BLaER1 treated with 17β-estradiol and CSF1 and Interleukin-3, amounts not matched to agents 10 nM and 100 nM (cell line): ENCODE results near the gene TFF2.

ENCODE experiments used
- H3K27ac ChIP-seq, 11 experiments: shearing (Covaris generic); formaldehyde crosslinking; 2 replicates each; pipeline ENCODE4 v1.8.1; 2022
- H3K27me3 ChIP-seq, 11 experiments: shearing (Covaris generic); formaldehyde crosslinking; 2 replicates each; pipeline ENCODE4 v1.8.1; 2022
- H3K36me3 ChIP-seq, 11 experiments: shearing (Covaris generic); formaldehyde crosslinking; 2 replicates each; pipeline ENCODE4 v1.8.1; 2022
- H3K4me1 ChIP-seq, 10 experiments: shearing (Covaris generic); formaldehyde crosslinking; 2 replicates each; pipeline ENCODE4 v1.8.1; 2022
- H3K4me2 ChIP-seq, 11 experiments: shearing (Covaris generic); formaldehyde crosslinking; 2 replicates each; pipeline ENCODE4 v1.8.1; 2022
- H3K4me3 ChIP-seq, 10 experiments: shearing (Covaris generic); formaldehyde crosslinking; 2 replicates each; pipeline ENCODE4 v1.8.1; 2022
- H3K9ac ChIP-seq, 11 experiments: shearing (Covaris generic); formaldehyde crosslinking; 2 replicates each; pipeline ENCODE4 v1.8.1; 2022
- H3K9me3 ChIP-seq, 11 experiments: shearing (Covaris generic); formaldehyde crosslinking; replicated peaks in 1 of 11; 2 replicates each; pipeline ENCODE4 v1.8.1; 2022
- H4K20me1 ChIP-seq, 11 experiments: shearing (Covaris generic); formaldehyde crosslinking; 2 replicates each; pipeline ENCODE4 v1.8.1; 2022
- Cebpa-rat ChIP-seq, 11 experiments: shearing (Covaris generic); IDR thresholded peaks; 2 replicates each; pipeline ENCODE4 v1.8.1; 2022

Gene TFF2

GRCh38 chr21:42387164-42387563 is 36.4 kb upstream of the TFF2 start:
- H3K4me3 ChIP-seq = no peak overlapping the region
- H3K9ac ChIP-seq = no peak overlapping the region; a peak in 1 of 22 replicates
- peaks cover 2 to 14% (median 12%) of the 10 kb centered on the region in 11 experiments for H3K9me3 ChIP-seq
- peak overlapping the region; percentile 59 to 81 (median 69) for H3K4me2 ChIP-seq
- H3K4me1 ChIP-seq = peaks cover 73 to 98% (median 82%) of the 10 kb centered on the region in 10 experiments
- no peaks in the 10 kb centered on the region for H4K20me1 ChIP-seq
- TF ChIP-seq Cebpa-rat (IDR thresholded peaks at IDR 0.05) = no peak
- H3K27me3 ChIP-seq = no peaks in the 10 kb centered on the region
- peaks cover 0 to 9% (median 0%) of the 10 kb centered on the region in 11 experiments; a peak in 4 of 22 replicates for H3K36me3 ChIP-seq
- H3K27ac ChIP-seq = no peak overlapping the region

- H3K27ac ChIP-seq = peak overlapping the region in 5 of 11 experiments; percentile 23 to 45 (median 38); a peak in 5 of 22 replicates
- peaks cover 0 to 13% (median 0%) of the 10 kb centered on the region in 11 experiments; a peak in 4 of 22 replicates for H3K36me3 ChIP-seq
- peak overlapping the region; percentile 51 to 81 (median 72) for H3K4me2 ChIP-seq
- no peak overlapping the region for H3K4me3 ChIP-seq
- H3K27me3 ChIP-seq = no peaks in the 10 kb centered on the region
- no peak; a peak in 1 of 22 replicates for TF ChIP-seq Cebpa-rat (IDR thresholded peaks at IDR 0.05)
- peaks cover 13 to 24% (median 23%) of the 10 kb centered on the region in 11 experiments for H3K9me3 ChIP-seq
- H3K4me1 ChIP-seq = peaks cover 73 to 87% (median 81%) of the 10 kb centered on the region in 10 experiments
- H3K9ac ChIP-seq = no peak overlapping the region
- no peaks in the 10 kb centered on the region for H4K20me1 ChIP-seq
Observed at GRCh38 chr21:42386034-42386591, 35.3 kb upstream of the TFF2 start.

GRCh38 chr21:42385619-42386018 is 34.8 kb upstream of the TFF2 start:
- Histone ChIP-seq H3K27me3 (no peaks in the 10 kb centered on the region), H3K4me3 (no peak overlapping the region), H3K4me2 (peak overlapping the region; percentile 51 to 81 (median 72)), H4K20me1 (no peaks in the 10 kb centered on the region), H3K27ac (peak overlapping the region in 9 of 11 experiments; percentile 5 to 45 (median 23); a peak in 11 of 22 replicates), H3K36me3 (peaks cover 0 to 13% (median 0%) of the 10 kb centered on the region in 11 experiments; a peak in 4 of 22 replicates), H3K9ac (no peak overlapping the region), H3K9me3 (peaks cover 14 to 27% (median 26%) of the 10 kb centered on the region in 11 experiments), H3K4me1 (peaks cover 73 to 83% (median 80%) of the 10 kb centered on the region in 10 experiments)
- TF ChIP-seq Cebpa-rat (IDR thresholded peaks at IDR 0.05) = no peak

DNA sequence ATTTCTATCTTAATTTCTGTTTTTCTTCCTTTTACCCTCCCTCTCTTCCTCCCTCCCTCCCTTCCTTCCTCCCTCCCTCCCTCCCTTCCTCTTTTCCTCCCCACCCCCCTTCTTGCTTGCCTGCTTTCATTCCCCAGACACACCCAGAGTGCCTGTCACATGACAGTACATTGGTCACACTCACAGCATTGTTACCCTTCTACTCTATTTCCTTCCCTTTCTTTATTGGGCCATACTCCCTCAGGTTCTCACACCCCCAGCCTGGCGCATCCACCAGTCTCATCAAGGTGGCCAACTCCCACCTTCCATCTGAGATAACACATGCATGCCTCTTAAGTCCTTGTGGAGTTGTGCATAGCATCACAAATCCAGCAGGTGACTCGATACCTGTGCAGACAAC is 34.2 kb upstream of the TFF2 start:
- Histone ChIP-seq H4K20me1 (no peaks in the 10 kb centered on the region), H3K27me3 (no peaks in the 10 kb centered on the region), H3K36me3 (peaks cover 0 to 13% (median 0%) of the 10 kb centered on the region in 11 experiments; a peak in 4 of 22 replicates), H3K4me2 (peak overlapping the region; percentile 51 to 82 (median 74)), H3K27ac (peak overlapping the region in 9 of 11 experiments; percentile 5 to 45 (median 23); a peak in 11 of 22 replicates), H3K9me3 (peaks cover 14 to 28% (median 26%) of the 10 kb centered on the region in 11 experiments), H3K9ac (no peak overlapping the region), H3K4me3 (no peak overlapping the region), H3K4me1 (peaks cover 74 to 83% (median 81%) of the 10 kb centered on the region in 10 experiments)
- no peak for TF ChIP-seq Cebpa-rat (IDR thresholded peaks at IDR 0.05)

GRCh38 chr21:42384156-42384945 is 33.6 kb upstream of the TFF2 start:
- H3K9ac ChIP-seq = no peak overlapping the region
- no peaks in the 10 kb centered on the region for H4K20me1 ChIP-seq
- H3K4me3 ChIP-seq = no peak overlapping the region
- peaks cover 14 to 28% (median 26%) of the 10 kb centered on the region in 11 experiments for H3K9me3 ChIP-seq
- H3K4me1 ChIP-seq = peaks cover 74 to 83% (median 81%) of the 10 kb centered on the region in 10 experiments
- H3K4me2 ChIP-seq = peak overlapping the region; percentile 38 to 82 (median 74)
- H3K27me3 ChIP-seq = no peaks in the 10 kb centered on the region
- TF ChIP-seq Cebpa-rat (IDR thresholded peaks at IDR 0.05) = no peak
- H3K36me3 ChIP-seq = peaks cover 0 to 13% (median 0%) of the 10 kb centered on the region in 11 experiments; a peak in 4 of 22 replicates
- peak overlapping the region in 6 of 11 experiments; percentile 11 to 59 (median 28); a peak in 7 of 22 replicates for H3K27ac ChIP-seq

- H3K9me3 ChIP-seq = peaks cover 14 to 28% (median 26%) of the 10 kb centered on the region in 11 experiments
- H3K27ac ChIP-seq = no peak overlapping the region
- H3K9ac ChIP-seq = no peak overlapping the region
- H3K36me3 ChIP-seq = peaks cover 0 to 10% (median 0%) of the 10 kb centered on the region in 11 experiments; a peak in 4 of 22 replicates
- H3K4me1 ChIP-seq = peaks cover 69 to 83% (median 77%) of the 10 kb centered on the region in 10 experiments
- no peak for TF ChIP-seq Cebpa-rat (IDR thresholded peaks at IDR 0.05)
- no peak overlapping the region for H3K4me3 ChIP-seq
- H3K4me2 ChIP-seq = peak overlapping the region; percentile 8 to 82 (median 74); a peak in 21 of 22 replicates
- H3K27me3 ChIP-seq = no peaks in the 10 kb centered on the region
- no peaks in the 10 kb centered on the region for H4K20me1 ChIP-seq
Observed at GRCh38 chr21:42383331-42383730, 32.5 kb upstream of the TFF2 start.

GRCh38 chr21:42382915-42383314 is 32.1 kb upstream of the TFF2 start:
- H3K9ac ChIP-seq = no peak overlapping the region
- H3K9me3 ChIP-seq = peaks cover 14 to 28% (median 26%) of the 10 kb centered on the region in 11 experiments
- no peaks in the 10 kb centered on the region for H3K27me3 ChIP-seq
- H3K36me3 ChIP-seq = peaks cover 0 to 10% (median 0%) of the 10 kb centered on the region in 11 experiments; a peak in 4 of 22 replicates
- no peak overlapping the region for H3K27ac ChIP-seq
- no peak overlapping the region for H3K4me3 ChIP-seq
- H4K20me1 ChIP-seq = no peaks in the 10 kb centered on the region
- peak overlapping the region; percentile 8 to 82 (median 67); a peak in 15 of 22 replicates for H3K4me2 ChIP-seq
- peaks cover 65 to 82% (median 73%) of the 10 kb centered on the region in 10 experiments for H3K4me1 ChIP-seq
- TF ChIP-seq Cebpa-rat (IDR thresholded peaks at IDR 0.05) = no peak

- TF ChIP-seq Cebpa-rat (IDR thresholded peaks at IDR 0.05) = no peak
- Histone ChIP-seq H3K9me3 (peaks cover 14 to 28% (median 26%) of the 10 kb centered on the region in 11 experiments), H4K20me1 (no peaks in the 10 kb centered on the region), H3K4me3 (no peak overlapping the region), H3K4me2 (no peak overlapping the region), H3K9ac (no peak overlapping the region), H3K27ac (no peak overlapping the region), H3K4me1 (peaks cover 51 to 69% (median 60%) of the 10 kb centered on the region in 10 experiments), H3K36me3 (peaks cover 0 to 10% (median 0%) of the 10 kb centered on the region in 11 experiments; a peak in 4 of 22 replicates), H3K27me3 (no peaks in the 10 kb centered on the region)
Observed at GRCh38 chr21:42381347-42381984, 30.7 kb upstream of the TFF2 start.
